ENCODE measurements around the gene CDPF1.

CDPF1 gene

GRCh38 chr22:46247443-46247975 is 2.6 kb downstream of the CDPF1 start:
- DNase-seq (ENCODE audit: insufficient read length, low spot score) (no peak), FAIRE-seq (no peak)
- TF ChIP-seq, protein P1, sequence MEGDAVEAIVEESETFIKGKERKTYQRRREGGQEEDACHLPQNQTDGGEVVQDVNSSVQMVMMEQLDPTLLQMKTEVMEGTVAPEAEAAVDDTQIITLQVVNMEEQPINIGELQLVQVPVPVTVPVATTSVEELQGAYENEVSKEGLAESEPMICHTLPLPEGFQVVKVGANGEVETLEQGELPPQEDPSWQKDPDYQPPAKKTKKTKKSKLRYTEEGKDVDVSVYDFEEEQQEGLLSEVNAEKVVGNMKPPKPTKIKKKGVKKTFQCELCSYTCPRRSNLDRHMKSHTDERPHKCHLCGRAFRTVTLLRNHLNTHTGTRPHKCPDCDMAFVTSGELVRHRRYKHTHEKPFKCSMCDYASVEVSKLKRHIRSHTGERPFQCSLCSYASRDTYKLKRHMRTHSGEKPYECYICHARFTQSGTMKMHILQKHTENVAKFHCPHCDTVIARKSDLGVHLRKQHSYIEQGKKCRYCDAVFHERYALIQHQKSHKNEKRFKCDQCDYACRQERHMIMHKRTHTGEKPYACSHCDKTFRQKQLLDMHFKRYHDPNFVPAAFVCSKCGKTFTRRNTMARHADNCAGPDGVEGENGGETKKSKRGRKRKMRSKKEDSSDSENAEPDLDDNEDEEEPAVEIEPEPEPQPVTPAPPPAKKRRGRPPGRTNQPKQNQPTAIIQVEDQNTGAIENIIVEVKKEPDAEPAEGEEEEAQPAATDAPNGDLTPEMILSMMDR (IDR thresholded peaks at IDR 0.05; ENCODE audit: insufficient read depth, missing control alignments) = no peak

DNA sequence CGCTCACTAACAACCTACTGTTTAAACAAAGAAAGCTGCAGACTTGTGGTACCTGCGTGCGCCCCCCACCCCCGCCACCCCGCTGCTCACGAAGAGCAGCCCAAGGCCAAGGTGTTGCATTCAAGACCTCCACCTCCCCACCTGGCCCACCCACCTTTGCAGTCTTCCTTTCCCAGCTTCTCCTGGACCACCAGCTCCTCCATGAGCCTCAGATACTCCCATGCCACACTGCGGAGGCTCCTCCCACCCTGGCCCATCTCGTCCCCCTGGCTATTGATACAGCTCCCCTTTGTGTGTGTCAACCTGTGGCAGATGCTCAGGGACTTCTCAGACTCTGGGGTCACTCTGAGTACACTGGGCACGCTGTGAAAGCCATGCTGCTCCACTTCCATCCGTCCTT is 3.9 kb downstream of the CDPF1 start:
- FAIRE-seq (no peak), DNase-seq (ENCODE audit: insufficient read length, low spot score) (no peak)
- TF ChIP-seq, protein P1 (IDR thresholded peaks at IDR 0.05; ENCODE audit: insufficient read depth, missing control alignments) = no peak

DNA sequence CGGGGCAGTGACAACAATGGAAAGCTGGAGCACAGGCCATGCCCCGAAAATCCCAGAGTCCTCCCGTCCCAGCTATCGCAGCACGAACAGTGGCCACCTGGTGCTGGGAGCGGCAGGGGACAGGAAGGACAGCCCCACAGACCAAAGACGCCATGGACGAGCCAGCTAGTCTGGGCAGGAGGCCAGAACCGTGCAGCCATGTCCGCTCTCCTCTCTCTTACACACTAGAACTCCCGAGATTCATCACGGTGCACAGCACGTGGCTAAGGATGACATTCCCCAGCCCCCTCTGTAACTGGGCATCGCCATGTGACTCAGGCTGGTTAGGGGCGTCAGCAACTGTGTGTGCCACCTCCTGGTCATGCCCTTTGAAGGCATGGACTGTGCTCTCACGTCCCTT is 4.6 kb downstream of the CDPF1 start:
- TF ChIP-seq, protein P1 (IDR thresholded peaks at IDR 0.05; ENCODE audit: insufficient read depth, missing control alignments) = no peak
- FAIRE-seq (no peak), DNase-seq (ENCODE audit: insufficient read length, low spot score) (no peak)

- TF ChIP-seq, protein P1 (IDR thresholded peaks at IDR 0.05; ENCODE audit: insufficient read depth, missing control alignments) = no peak
- FAIRE-seq (no peak), DNase-seq (ENCODE audit: insufficient read length, low spot score) (no peak)
Observed at GRCh38 chr22:46244771-46245170, 5.3 kb downstream of the CDPF1 start.

DNA sequence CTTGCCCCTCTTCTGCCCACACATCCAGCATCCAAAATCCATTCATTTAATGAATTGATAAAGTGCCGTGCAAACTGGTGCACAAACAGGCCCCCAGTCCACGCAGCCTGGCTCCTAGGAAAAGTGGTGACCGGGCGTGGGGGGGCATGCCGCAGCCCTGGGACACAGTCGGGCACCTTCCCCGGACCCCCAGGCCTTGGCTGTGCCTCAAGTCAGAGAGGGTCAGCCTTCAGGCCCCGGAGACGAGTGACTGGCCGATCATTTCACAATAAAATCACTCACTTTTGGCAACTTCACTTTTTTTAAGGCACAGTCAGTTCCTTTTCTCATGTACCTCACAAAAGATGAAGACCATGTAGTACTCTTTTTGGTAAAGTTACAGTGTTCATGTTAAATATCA is 8.0 kb downstream of the CDPF1 start:
- TF ChIP-seq, protein P1 (IDR thresholded peaks at IDR 0.05; ENCODE audit: insufficient read depth, missing control alignments) = no peak
- DNase-seq (ENCODE audit: insufficient read length, low spot score) = no peak
- FAIRE-seq = no peak

- FAIRE-seq (no peak), DNase-seq (ENCODE audit: insufficient read length, low spot score) (no peak)
- TF ChIP-seq, protein P1 (IDR thresholded peaks at IDR 0.05; ENCODE audit: insufficient read depth, missing control alignments) = no peak
Observed at GRCh38 chr22:46241396-46242007, 8.6 kb downstream of the CDPF1 start.

DNA sequence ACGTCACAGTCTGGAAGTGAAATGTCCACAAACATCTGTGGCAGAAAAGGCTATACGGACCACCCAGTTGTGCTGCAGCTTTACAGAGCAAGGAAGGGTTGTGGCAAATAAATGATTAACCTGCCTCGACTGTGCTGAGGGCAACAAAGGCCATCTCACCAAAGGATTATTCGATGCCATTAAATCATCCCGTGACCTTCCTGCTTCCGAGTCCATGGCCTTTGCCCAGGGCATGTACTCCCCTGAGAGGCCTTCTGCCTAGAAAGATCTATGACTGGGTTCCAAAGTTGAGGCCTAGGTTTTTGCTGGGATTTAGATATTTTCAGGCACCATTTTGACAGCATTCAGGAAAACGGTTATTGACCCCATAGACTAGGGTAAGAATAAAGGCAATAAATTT is 9.2 kb downstream of the CDPF1 start:
- TF ChIP-seq, protein P1 (IDR thresholded peaks at IDR 0.05; ENCODE audit: insufficient read depth, missing control alignments) = no peak
- DNase-seq (ENCODE audit: insufficient read length, low spot score) = no peak
- no peak for FAIRE-seq
